H1 (cell line): ENCODE measurements around the gene BTG2. TPM values are rescaled to one million over a fixed set of nuclear protein-coding genes. Genes with fewer than 3 reads are reported as not detected.

Source experiments
- CTCF ChIA-PET: fragments of 300-600 bp; sonication (Branson Sonifier 250); formaldehyde crosslinking; loops from one replicate; lab custom pipeline; 2021; ENCODE audit not compliant: partially characterized antibody; lab: Charles Lee
- POLR2A ChIA-PET: fragments of 300-600 bp; sonication (Branson Sonifier 250); formaldehyde crosslinking; loops from one replicate; lab custom pipeline; 2021; ENCODE audit warnings: inconsistent platforms; ENCODE audit not compliant: partially characterized antibody; lab: Charles Lee
- DNase-seq, 2 experiments: peaks; one replicate each; pipeline versions ENCODE4 v3.0.0 to v3.0.0-alpha.2; 2010 to 2022; ENCODE audit warnings: low spot score in 2 of 2, low read depth in 1 of 2, mixed read lengths in 1 of 2
- FAIRE-seq: peaks from 2 replicates; lab custom pipeline; 2011; peaks lifted over from hg19 to GRCh38; lab: Jason Lieb, UNC
- H2AFZ ChIP-seq: 2 replicates; pipeline ENCODE4 v1.8.1; 2012; ENCODE audit warnings: low read length, inconsistent platforms
- H2AK5ac ChIP-seq: 2 replicates; pipeline ENCODE4 v1.6.1; 2013; ENCODE audit warnings: low read depth, low read length
- H2BK120ac ChIP-seq: replicated peaks from 2 replicates; pipeline ENCODE3; 2013; ENCODE audit warnings: low read depth, low read length, inconsistent platforms
- H2BK12ac ChIP-seq: 2 replicates; pipeline ENCODE4 v1.6.1; 2013; ENCODE audit warnings: low read depth, low read length
- H2BK15ac ChIP-seq: 2 replicates; pipeline ENCODE4 v1.6.1; 2013; ENCODE audit warnings: low read length
- H2BK20ac ChIP-seq: 2 replicates; pipeline ENCODE4 v1.6.1; 2013; ENCODE audit warnings: low read length
- H2BK5ac ChIP-seq: 2 replicates; pipeline ENCODE4 v1.6.1; 2013; ENCODE audit warnings: low read depth, low read length
- H3K14ac ChIP-seq: 2 replicates; pipeline ENCODE4 v1.6.1; 2013; ENCODE audit warnings: inconsistent platforms; ENCODE audit not compliant: insufficient read length
- H3K18ac ChIP-seq: 2 replicates; pipeline ENCODE4 v1.6.1; 2013; ENCODE audit warnings: low read length; ENCODE audit errors: extremely low read depth
- H3K23ac ChIP-seq: 2 replicates; pipeline ENCODE4 v1.6.1; 2013; ENCODE audit warnings: inconsistent platforms; ENCODE audit not compliant: insufficient read length
- H3K23me2 ChIP-seq: 2 replicates; pipeline ENCODE4 v1.6.1; 2013; ENCODE audit warnings: low read depth, low read length
- H3K27ac ChIP-seq: 2 replicates; pipeline ENCODE4 v1.6.1; 2011; ENCODE audit warnings: low read depth, low read length, inconsistent platforms
- H3K27me3 ChIP-seq, 4 experiments: replicated peaks in 1 of 4; 1 replicate in 1 of 4; 2 replicates in 3 of 4; pipeline versions ENCODE4 v1.6.1 to v1.8.1; 2011 to 2013; ENCODE audit warnings: low read length in 3 of 4, mild to moderate bottlenecking in 3 of 4, inconsistent platforms in 2 of 4, mixed read lengths in 2 of 4, moderate library complexity in 1 of 4; ENCODE audit not compliant: control insufficient read depth in 3 of 4, insufficient read depth in 3 of 4; ENCODE audit errors: extremely low read depth in 1 of 4
- H3K36me3 ChIP-seq, 4 experiments: 2 replicates each; pipeline versions ENCODE4 v1.6.1 to v1.8.1; 2011 to 2013; ENCODE audit warnings: mild to moderate bottlenecking in 4 of 4, low read length in 3 of 4, moderate library complexity in 2 of 4, control low read depth in 1 of 4, inconsistent platforms in 1 of 4; ENCODE audit not compliant: insufficient read depth in 4 of 4, control insufficient read depth in 2 of 4
- H3K4ac ChIP-seq: replicated peaks from 2 replicates; pipeline ENCODE3; 2013; ENCODE audit warnings: low read length, low read depth, mixed read lengths, inconsistent platforms; ENCODE audit not compliant: insufficient read length
- H3K4me1 ChIP-seq, 4 experiments: replicated peaks in 1 of 4; 1 replicate in 1 of 4; 2 replicates in 3 of 4; pipeline versions ENCODE4 v1.6.1 to v1.8.1; 2011 to 2013; ENCODE audit warnings: low read length in 3 of 4, inconsistent platforms in 2 of 4, mixed read lengths in 1 of 4; ENCODE audit not compliant: insufficient read depth in 4 of 4, control insufficient read depth in 3 of 4
- H3K4me2 ChIP-seq, 2 experiments: 2 replicates each; pipeline versions ENCODE4 v1.6.1 to v1.8.1; 2011 to 2013; ENCODE audit warnings: low read depth in 2 of 2, low read length in 2 of 2, control low read depth in 1 of 2, inconsistent platforms in 1 of 2, mild to moderate bottlenecking in 1 of 2; ENCODE audit not compliant: insufficient read depth in 1 of 2
- H3K4me3 ChIP-seq, 4 experiments: fragments of 200-600, 300-600 bp in 1 of 4; sonication (generic), shearing (Covaris generic), sonication (Bioruptor Twin) in 1 of 4; 2 replicates each; pipeline versions ENCODE4 v1.5.1 to v1.8.1; 2011 to 2016; ENCODE audit warnings: low read length in 4 of 4, low read depth in 3 of 4, control low read depth in 2 of 4, inconsistent platforms in 2 of 4, mild to moderate bottlenecking in 2 of 4, mixed read lengths in 1 of 4, moderate library complexity in 1 of 4; ENCODE audit not compliant: insufficient read depth in 2 of 4; ENCODE audit errors: extremely low read depth in 1 of 4
- H3K56ac ChIP-seq: replicated peaks from 2 replicates; pipeline ENCODE3; 2013; ENCODE audit warnings: low read depth, mild to moderate bottlenecking, mixed read lengths, low read length, inconsistent platforms; ENCODE audit not compliant: insufficient read length
- H3K79me1 ChIP-seq: 2 replicates; pipeline ENCODE4 v1.6.1; 2013; ENCODE audit warnings: low read depth, low read length, control low read depth
- H3K79me2 ChIP-seq, 2 experiments: 2 replicates each; pipeline versions ENCODE4 v1.6.1 to v1.8.1; 2012 to 2013; ENCODE audit warnings: low read length in 2 of 2, mild to moderate bottlenecking in 2 of 2, inconsistent platforms in 1 of 2; ENCODE audit not compliant: insufficient read depth in 2 of 2, control insufficient read depth in 1 of 2
- H3K9ac ChIP-seq, 4 experiments: replicated peaks in 1 of 4; 1 replicate in 1 of 4; 2 replicates in 3 of 4; pipeline versions ENCODE4 v1.6.1 to v1.8.1; 2011 to 2013; ENCODE audit warnings: low read depth in 3 of 4, low read length in 3 of 4, control low read depth in 2 of 4, mild to moderate bottlenecking in 2 of 4, moderate library complexity in 2 of 4, inconsistent platforms in 1 of 4; ENCODE audit errors: extremely low read depth in 1 of 4
- H3K9me3 ChIP-seq, 2 experiments: 2 replicates each; pipeline versions ENCODE4 v1.6.1 to v1.8.1; 2012 to 2013; ENCODE audit warnings: mild to moderate bottlenecking in 2 of 2, moderate library complexity in 2 of 2, control low read depth in 1 of 2, inconsistent platforms in 1 of 2, low read depth in 1 of 2, low read length in 1 of 2, mixed read lengths in 1 of 2; ENCODE audit not compliant: insufficient read depth in 2 of 2
- H4K20me1 ChIP-seq, 2 experiments: replicated peaks in 1 of 2; 2 replicates each; pipeline versions ENCODE3 to v1.8.1; 2011 to 2013; ENCODE audit warnings: inconsistent platforms in 2 of 2, low read length in 2 of 2, mild to moderate bottlenecking in 1 of 2; ENCODE audit not compliant: insufficient read depth in 2 of 2, control insufficient read depth in 1 of 2
- H4K5ac ChIP-seq: 2 replicates; pipeline ENCODE4 v1.6.1; 2013; ENCODE audit warnings: low read length, low read depth, mixed read lengths, inconsistent platforms; ENCODE audit not compliant: insufficient read length
- H4K8ac ChIP-seq: 2 replicates; pipeline ENCODE4 v1.8.0; 2013; ENCODE audit warnings: mild to moderate bottlenecking, moderate library complexity, low read length, inconsistent platforms; ENCODE audit not compliant: insufficient read depth; ENCODE audit errors: extremely low read depth
- H4K91ac ChIP-seq: replicated peaks from 2 replicates; pipeline ENCODE3; 2013; ENCODE audit warnings: low read length, mixed read lengths, inconsistent platforms; ENCODE audit not compliant: insufficient read length
- ASH2L ChIP-seq: fragments of 200-600, 300-600 bp; sonication (generic); IDR thresholded peaks from one replicate; pipeline ENCODE4 v1.7.1; 2017; ENCODE audit warnings: low read length
- CHD1 ChIP-seq: IDR thresholded peaks from 2 replicates; pipeline ENCODE4 v1.6.1; 2012; ENCODE audit warnings: low read depth, low read length, improper control_type of control experiment
- CHD2 ChIP-seq: IDR thresholded peaks from 2 replicates; pipeline ENCODE4 v1.6.1; 2012; ENCODE audit warnings: low read length, improper control_type of control experiment
- EP300 ChIP-seq, 2 experiments: IDR thresholded peaks; 1 replicate in 1 of 2; 2 replicates in 1 of 2; pipeline ENCODE4 v1.6.1; 2011 to 2012; ENCODE audit warnings: low read depth in 2 of 2, low read length in 2 of 2, mild to moderate bottlenecking in 2 of 2, borderline replicate concordance in 1 of 2, inconsistent platforms in 1 of 2, moderate library complexity in 1 of 2
- EZH2 ChIP-seq: fragments of 200-600 bp; sonication (generic); IDR thresholded peaks from 2 replicates; pipeline ENCODE4 v1.7.1; 2012; ENCODE audit warnings: low read depth, mild to moderate bottlenecking, moderate library complexity, low read length, inconsistent platforms; ENCODE audit not compliant: severe bottlenecking
- KDM5A ChIP-seq: fragments of 200-600 bp; IDR thresholded peaks from 2 replicates; pipeline ENCODE4 v1.7.1; 2012; ENCODE audit warnings: mild to moderate bottlenecking, low read length, inconsistent platforms, mixed read lengths
- PHF8 ChIP-seq: fragments of 200-600 bp; sonication (generic); conservative IDR thresholded peaks from 2 replicates; pipeline ENCODE4 v1.7.1; 2012; ENCODE audit warnings: low read depth, mild to moderate bottlenecking, inconsistent platforms, low read length, moderate library complexity
- POLR2AphosphoS5 ChIP-seq: IDR thresholded peaks from 2 replicates; pipeline ENCODE4 v1.6.1; 2011; ENCODE audit warnings: low read depth, low read length
- RXRA ChIP-seq: IDR thresholded peaks from 2 replicates; pipeline ENCODE4 v1.6.1; 2011; ENCODE audit warnings: low read depth, mild to moderate bottlenecking, low read length, moderate library complexity; ENCODE audit not compliant: insufficient read depth
- SIRT6 ChIP-seq: IDR thresholded peaks from one replicate; pipeline ENCODE4 v1.7.1; 2012; ENCODE audit warnings: low read length, inconsistent platforms
- SP1 ChIP-seq: IDR thresholded peaks from 2 replicates; pipeline ENCODE4 v1.6.1; 2011; ENCODE audit warnings: low read depth, low read length
- ZNF274 ChIP-seq: IDR thresholded peaks from 2 replicates; pipeline ENCODE4 v1.7.0; 2012; ENCODE audit warnings: low read length, borderline replicate concordance; ENCODE audit errors: extremely low read depth
- WGBS, 2 experiments: shearing (Covaris generic) in 1 of 2; methylation state at CpG; one replicate each; pipeline versions ENCODE4 v1.1.6 to v1.1.7; 2013 to 2015; ENCODE audit warnings: low lambda C conversion rate in 2 of 2, mixed read lengths in 2 of 2, inconsistent platforms in 1 of 2, low coverage in 1 of 2, missing lambda C conversion rate in 1 of 2; ENCODE audit not compliant: insufficient replicate concordance in 2 of 2, insufficient coverage in 1 of 2, insufficient read length in 1 of 2; ENCODE audit errors: extremely low coverage in 1 of 2, missing lambda C conversion rate in 1 of 2; 5-methylcytosine and 5-hydroxymethylcytosine counted together
- polyA plus RNA-seq, 7 experiments: library from polyadenylated mRNA; depleted of rRNA in 3 of 7; stranded (reverse) in 5 of 7; unstranded in 2 of 7; fragments of >200 nt in 5 of 7; fragments of 200-250 nt in 2 of 7; gene quantifications; 1 replicate in 5 of 7; 2 replicates in 1 of 7; 4 replicates in 1 of 7; pipeline versions ENCODE4 v1.2.1 to v1.2.3, GENCODE V29; 2011 to 2013; ENCODE audit warnings: missing spikeins in 2 of 7, mixed read lengths in 2 of 7
- total RNA-seq: library from RNA; stranded (reverse); fragmentation: NEBNext Ultra II Directional; extraction: Animal tissue kit (Norgen Biotek cat#: 25700); gene quantifications from 2 replicates; pipeline ENCODE4 v1.2.1, GENCODE V29; 2021

The BTG2 gene
- total and polyA plus RNA-seq, 2 of the 8 experiments (the other 6 are each of a cell fraction or from before 2014, with no cell fraction given): 4.8 to 11.0 TPM

DNA sequence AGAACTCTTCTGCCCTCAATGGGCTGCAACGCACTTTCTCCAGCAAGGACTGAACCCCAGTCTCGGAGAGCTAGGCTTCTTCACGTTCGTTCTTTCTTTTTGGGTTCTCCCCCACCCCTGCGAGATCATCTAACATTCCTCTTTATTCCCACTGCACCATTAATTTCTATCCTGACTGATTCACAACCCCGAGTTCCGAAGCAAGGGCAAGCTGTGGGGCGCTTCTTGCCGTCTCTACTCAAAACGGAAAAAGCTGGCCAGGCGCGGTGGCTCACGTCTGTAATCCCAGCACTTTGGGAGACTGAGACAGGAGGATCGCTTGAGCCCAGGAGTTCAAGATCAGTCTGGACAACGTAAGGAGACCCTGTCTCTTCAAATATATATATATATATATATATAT is 37.4 kb upstream of the BTG2 start:
- Histone ChIP-seq H3K9me3 (no peaks in the 10 kb centered on the region), H2BK5ac (no peak overlapping the region), H4K20me1 (no peaks in the 10 kb centered on the region), H3K36me3 (no peaks in the 10 kb centered on the region), H3K79me1 (no peaks in the 10 kb centered on the region), H2BK12ac (no peak overlapping the region; the same call in 1 of the 2 replicates), H2BK15ac (no peak overlapping the region), H2BK20ac (no peak overlapping the region), H2AK5ac (no peak overlapping the region), H3K23me2 (0 out of 2 replicates have a peak, but pooled peaks cover 2% of the 10 kb centered on the region), H3K18ac (no peak overlapping the region; the same call in 1 of the 2 replicates), H3K27me3 (peaks cover 0 to 9% (median 5%) of the 10 kb centered on the region in 4 experiments; a peak in 4 of 7 replicates), H2AFZ (peak overlapping the region; percentile 95; the same call in 1 of the 2 replicates), H4K8ac (no peak overlapping the region), H3K9ac (no peak overlapping the region), H3K14ac (no peak overlapping the region), H2BK120ac (no peak overlapping the region), H3K4ac (no peak overlapping the region), H3K4me1 (peaks cover 0 to 3% (median 1%) of the 10 kb centered on the region in 4 experiments; a peak in 2 of 7 replicates), H4K91ac (no peak overlapping the region), H3K4me2 (peak overlapping the region; percentile 12 to 81; a peak in 3 of 4 replicates), H3K79me2 (no peaks in the 10 kb centered on the region), H3K23ac (no peak overlapping the region), H3K4me3 (peak overlapping the region; percentile 50 to 70 (median 56)), H3K56ac (no peak overlapping the region), H3K27ac (no peak overlapping the region), H4K5ac (no peak overlapping the region)
- ChIA-PET POLR2A (interaction anchor here (0.8 to 2.3 kb wide), 4 partner anchors 60 to 242 kb away, joined by 3 to 7 read pairs (median 4); partner anchors contain the start of gene PPFIA4), CTCF (interaction anchor here (0.6 to 39.0 kb wide), 80 partner anchors 10 to 1443 kb away, joined by 3 to 785 read pairs (median 6); partner anchors contain the start of genes ADORA1, BTG2, FMOD and KLHL12)
- DNase-seq (no peak), FAIRE-seq (no peak)
- TF ChIP-seq ZNF274: no peak
- no peak for TF ChIP-seq RXRA
- TF ChIP-seq PHF8: no peak
- no peak for TF ChIP-seq POLR2AphosphoS5
- no peak for TF ChIP-seq ASH2L
- no peak for TF ChIP-seq SIRT6
- no peak for TF ChIP-seq KDM5A
- TF ChIP-seq SP1: no peak
- TF ChIP-seq EP300 (IDR thresholded peaks at IDR 0.05; ENCODE audit: borderline replicate concordance in 1 of 2, low read depth in 2 of 2, low read length in 2 of 2): no peak
- TF ChIP-seq EZH2: no peak
- TF ChIP-seq CHD2: no peak
- TF ChIP-seq CHD1: no peak
- WGBS, 2 experiments: 72% methylated on average over 15 of the region's 15 CpGs; no CpG with 5 or more reads in 1 of the 2 experiments
